ENCODE data around the gene TIMP2.

DNA sequence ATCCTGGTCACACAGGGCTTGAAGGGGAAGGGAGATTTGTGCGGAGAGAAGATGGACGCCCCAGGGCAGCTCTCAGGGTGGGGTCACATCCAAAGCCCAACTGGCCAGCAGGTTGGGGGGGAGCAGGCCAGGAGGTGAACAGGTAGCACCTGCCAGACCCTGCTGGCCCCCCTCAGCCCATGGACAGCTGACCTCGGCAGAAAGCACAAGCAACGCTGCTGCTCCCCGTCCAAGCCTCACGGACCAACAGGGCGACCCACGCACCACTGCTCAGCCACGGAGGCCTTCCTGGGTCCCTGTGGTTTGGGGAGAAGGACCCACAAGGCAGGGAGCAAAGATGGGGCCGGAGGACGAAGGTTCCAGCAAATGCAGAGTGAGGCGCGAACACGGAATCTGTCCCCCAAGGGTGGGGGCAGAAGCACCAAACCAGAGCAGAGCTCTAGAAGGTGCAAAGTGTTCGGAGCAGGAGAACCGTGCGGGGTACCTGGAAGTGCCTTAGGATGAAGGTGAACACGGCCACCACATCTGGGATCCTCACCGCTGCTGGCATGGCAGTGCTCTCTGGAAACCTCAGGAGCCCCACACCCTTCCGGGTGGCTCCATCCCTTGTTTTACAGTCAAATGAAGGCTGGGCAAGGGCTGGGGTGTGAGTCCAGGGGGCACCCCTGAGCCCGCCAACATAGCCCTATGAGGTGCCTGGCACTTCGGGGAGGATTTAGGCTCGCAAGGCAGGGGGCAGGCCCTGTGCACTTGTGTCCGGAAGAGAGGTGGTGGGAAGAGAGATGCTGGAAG lies 40.1 kb downstream of the TIMP2 start:
- TF ChIP-seq, protein P1, sequence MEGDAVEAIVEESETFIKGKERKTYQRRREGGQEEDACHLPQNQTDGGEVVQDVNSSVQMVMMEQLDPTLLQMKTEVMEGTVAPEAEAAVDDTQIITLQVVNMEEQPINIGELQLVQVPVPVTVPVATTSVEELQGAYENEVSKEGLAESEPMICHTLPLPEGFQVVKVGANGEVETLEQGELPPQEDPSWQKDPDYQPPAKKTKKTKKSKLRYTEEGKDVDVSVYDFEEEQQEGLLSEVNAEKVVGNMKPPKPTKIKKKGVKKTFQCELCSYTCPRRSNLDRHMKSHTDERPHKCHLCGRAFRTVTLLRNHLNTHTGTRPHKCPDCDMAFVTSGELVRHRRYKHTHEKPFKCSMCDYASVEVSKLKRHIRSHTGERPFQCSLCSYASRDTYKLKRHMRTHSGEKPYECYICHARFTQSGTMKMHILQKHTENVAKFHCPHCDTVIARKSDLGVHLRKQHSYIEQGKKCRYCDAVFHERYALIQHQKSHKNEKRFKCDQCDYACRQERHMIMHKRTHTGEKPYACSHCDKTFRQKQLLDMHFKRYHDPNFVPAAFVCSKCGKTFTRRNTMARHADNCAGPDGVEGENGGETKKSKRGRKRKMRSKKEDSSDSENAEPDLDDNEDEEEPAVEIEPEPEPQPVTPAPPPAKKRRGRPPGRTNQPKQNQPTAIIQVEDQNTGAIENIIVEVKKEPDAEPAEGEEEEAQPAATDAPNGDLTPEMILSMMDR (conservative IDR thresholded peaks at IDR 0.05): no peak
- TF ChIP-seq EZH2 (IDR thresholded peaks at IDR 0.05; ENCODE audit: low read depth): no peak
